PC-3 (cell line): Measurements from ENCODE around the gene DQX1. TPM values are rescaled to one million over a fixed set of nuclear protein-coding genes. Genes with fewer than 3 reads are reported as not detected.

Experiments used
- ATAC-seq: fragments of 200-7000 bp; cut with Tn5 transposase; 2 replicates; pipeline ENCODE4 v1.9.1; 2020; ENCODE audit warnings: mild to moderate bottlenecking, moderate library complexity
- BruUV-seq: library from RNA; stranded (reverse); fragments of 400-500 nt; replicated peaks from 2 replicates; lab custom pipeline; 2021; lab: Mats Ljungman, UMichigan
- CTCF ChIA-PET: fragments of 300-600 bp; sonication (Branson Sonifier 250); formaldehyde crosslinking; loops from one replicate; lab custom pipeline; 2022; ENCODE audit warnings: antibody characterized with exemption; lab: Charles Lee
- POLR2A ChIA-PET: fragments of 300-600 bp; sonication (Branson Sonifier 250); formaldehyde crosslinking; loops from one replicate; lab custom pipeline; 2022; ENCODE audit warnings: antibody characterized with exemption; ENCODE audit not compliant: unreplicated experiment; lab: Charles Lee
- DNase-seq: peaks from one replicate; pipeline ENCODE4 v3.0.0-alpha.2; 2015
- H2AFZ ChIP-seq: fragments of 300-600 bp; sonication (generic); 2 replicates; pipeline ENCODE4 v1.6.0; 2016; ENCODE audit warnings: antibody characterized with exemption, low read length
- H3F3A ChIP-seq: fragments of 300-600 bp; sonication (generic); one replicate; pipeline ENCODE4 v1.6.0; 2017; ENCODE audit warnings: antibody characterized with exemption, low read length, control low read depth, mild to moderate bottlenecking; ENCODE audit not compliant: unreplicated experiment
- H3K27ac ChIP-seq: fragments of 300-600 bp; sonication (generic); 2 replicates; pipeline ENCODE4 v1.5.1; 2016; ENCODE audit warnings: mild to moderate bottlenecking, low read length
- H3K27me3 ChIP-seq: fragments of 300-600 bp; sonication (generic); 2 replicates; pipeline ENCODE4 v1.6.1; 2016; ENCODE audit warnings: low read length, mixed read lengths
- H3K36me3 ChIP-seq: fragments of 300-600 bp; sonication (generic); 2 replicates; pipeline ENCODE4 v1.6.1; 2016; ENCODE audit warnings: low read depth, mixed run types, low read length, mixed read lengths
- H3K4me1 ChIP-seq: fragments of 300-600 bp; sonication (generic); 2 replicates; pipeline ENCODE4 v1.5.1; 2016; ENCODE audit warnings: low read length; ENCODE audit not compliant: insufficient read depth
- H3K4me2 ChIP-seq: fragments of 300-600 bp; sonication (generic); 2 replicates; pipeline ENCODE4 v1.6.0; 2016; ENCODE audit warnings: low read length
- H3K4me3 ChIP-seq: fragments of 300-600 bp; sonication (generic); 2 replicates; pipeline ENCODE4 v1.5.1; 2016; ENCODE audit warnings: mild to moderate bottlenecking, low read length, mixed read lengths
- H3K79me2 ChIP-seq: fragments of 300-600 bp; sonication (generic); 2 replicates; pipeline ENCODE4 v1.6.1; 2017; ENCODE audit warnings: low read length, mixed read lengths
- H3K9ac ChIP-seq: fragments of 300-600 bp; sonication (generic); 2 replicates; pipeline ENCODE4 v1.6.0; 2016; ENCODE audit warnings: mild to moderate bottlenecking, low read length
- H3K9me2 ChIP-seq: fragments of 300-600 bp; sonication (generic); replicated peaks from 2 replicates; pipeline ENCODE4 v1.6.1; 2016; ENCODE audit warnings: mixed run types, low read length, mixed read lengths
- H3K9me3 ChIP-seq: fragments of 300-600 bp; sonication (generic); 2 replicates; pipeline ENCODE4 v1.6.1; 2016; ENCODE audit warnings: low read length, mixed read lengths
- H4K20me1 ChIP-seq: fragments of 300-600 bp; sonication (generic); 2 replicates; pipeline ENCODE4 v1.6.1; 2016; ENCODE audit warnings: low read length, mixed read lengths
- EZH2 ChIP-seq: fragments of 300-600 bp; sonication (generic); IDR thresholded peaks from one replicate; pipeline ENCODE4 v1.6.1; 2017; ENCODE audit warnings: antibody characterized with exemption, mild to moderate bottlenecking, low read length; ENCODE audit not compliant: unreplicated experiment
- EZH2phosphoT487 ChIP-seq: fragments of 300-600 bp; sonication (generic); IDR thresholded peaks from 2 replicates; pipeline ENCODE4 v1.6.1; 2018; ENCODE audit warnings: mild to moderate bottlenecking, antibody characterized with exemption, low read length, borderline replicate concordance
- intact Hi-C: fragments of 100-400 bp; cut with micrococcal nuclease; formaldehyde crosslinking; loops from 2 replicates; pipeline ENCODE4 v1.9.0; 2023
- total RNA-seq: library from RNA; depleted of rRNA; stranded (reverse); fragments of >200 nt; gene quantifications from 2 replicates; pipeline ENCODE4 v1.2.3, GENCODE V29; 2014
- TF ChIP-seq, protein P1 (sequence below): fragments of 300-600 bp; sonication (generic); conservative IDR thresholded peaks from 2 replicates; pipeline ENCODE4 v1.5.1; 2017; ENCODE audit warnings: antibody characterized with exemption, low read depth, mild to moderate bottlenecking, low read length

The DQX1 gene
- total RNA-seq, 1 experiment from 2014 or later, result 0.07 TPM

DNA sequence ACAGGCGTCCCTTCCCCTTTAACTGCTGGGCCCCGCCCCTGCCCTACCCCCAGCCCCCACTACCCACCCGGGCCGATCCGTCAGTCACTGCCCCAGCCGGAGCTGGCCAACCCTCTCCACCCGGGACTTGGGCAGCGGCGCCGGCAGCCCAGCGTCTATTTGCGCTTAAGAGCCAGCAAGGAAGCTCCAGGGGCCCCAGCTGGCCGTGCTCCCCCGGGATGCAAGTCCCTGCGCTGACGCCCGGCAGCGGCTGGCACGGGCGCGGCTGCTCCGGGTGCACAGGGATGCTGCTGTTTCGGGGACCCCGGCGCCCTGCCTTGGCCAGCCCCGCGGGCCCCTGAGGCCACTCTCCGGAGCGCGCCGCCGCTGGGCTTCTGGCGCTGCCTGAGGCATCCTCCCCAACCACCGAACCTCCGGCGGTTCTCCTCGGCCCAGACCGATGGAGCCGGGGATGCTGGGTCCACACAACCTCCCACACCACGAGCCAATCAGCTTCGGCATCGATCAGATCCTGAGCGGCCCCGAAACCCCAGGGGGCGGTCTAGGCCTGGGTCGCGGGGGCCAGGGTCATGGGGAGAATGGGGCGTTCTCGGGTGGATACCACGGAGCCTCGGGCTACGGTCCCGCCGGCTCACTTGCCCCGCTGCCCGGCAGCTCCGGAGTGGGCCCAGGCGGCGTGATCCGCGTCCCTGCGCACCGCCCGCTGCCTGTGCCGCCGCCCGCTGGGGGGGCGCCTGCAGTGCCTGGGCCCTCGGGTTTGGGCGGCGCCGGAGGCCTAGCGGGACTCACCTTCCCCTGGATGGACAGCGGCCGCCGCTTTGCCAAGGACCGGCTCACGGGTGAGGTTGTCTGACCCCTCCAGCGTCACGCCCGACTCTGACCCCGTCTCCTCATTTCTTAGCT lies 11.4 kb downstream of the DQX1 start, which contains the start of gene TLX2:
TSS of gene TLX2 (plus strand) at position 83 of the 903 bp plus-strand sequence. CDS start at position 440, 357 bp downstream.
- H3K9me2 ChIP-seq, result no peaks in the 10 kb centered on the region
- H3K9ac ChIP-seq, result peak within 1 kb of the TSS; percentile 33; the same call in 1 of the 2 replicates
- H3K27me3 ChIP-seq, result no peaks in the 10 kb centered on the region
- peak within 1 kb of the TSS; percentile 69 for H3K4me3 ChIP-seq
- no peaks in the 10 kb centered on the region for H3K9me3 ChIP-seq
- 0 out of 2 replicates have a peak, but pooled peaks cover 3% of the 10 kb centered on the region for H3K4me1 ChIP-seq
- intact Hi-C loops, result no loop called here
- POLR2A ChIA-PET, result no interaction called here
- H2AFZ ChIP-seq, result peak within 1 kb of the TSS; percentile 91
- DNase-seq, result peak; percentile 33
- no peaks in the 10 kb centered on the region for H3F3A ChIP-seq
- H3K4me2 ChIP-seq, result peak within 1 kb of the TSS; percentile 82
- no TSS peak for BruUV-seq
- H3K79me2 ChIP-seq, result no peaks in the 10 kb centered on the region
- peak; percentile 63 for ATAC-seq
- TF ChIP-seq EZH2phosphoT487 (no peak), EZH2 (no peak)
- TF ChIP-seq, protein P1, sequence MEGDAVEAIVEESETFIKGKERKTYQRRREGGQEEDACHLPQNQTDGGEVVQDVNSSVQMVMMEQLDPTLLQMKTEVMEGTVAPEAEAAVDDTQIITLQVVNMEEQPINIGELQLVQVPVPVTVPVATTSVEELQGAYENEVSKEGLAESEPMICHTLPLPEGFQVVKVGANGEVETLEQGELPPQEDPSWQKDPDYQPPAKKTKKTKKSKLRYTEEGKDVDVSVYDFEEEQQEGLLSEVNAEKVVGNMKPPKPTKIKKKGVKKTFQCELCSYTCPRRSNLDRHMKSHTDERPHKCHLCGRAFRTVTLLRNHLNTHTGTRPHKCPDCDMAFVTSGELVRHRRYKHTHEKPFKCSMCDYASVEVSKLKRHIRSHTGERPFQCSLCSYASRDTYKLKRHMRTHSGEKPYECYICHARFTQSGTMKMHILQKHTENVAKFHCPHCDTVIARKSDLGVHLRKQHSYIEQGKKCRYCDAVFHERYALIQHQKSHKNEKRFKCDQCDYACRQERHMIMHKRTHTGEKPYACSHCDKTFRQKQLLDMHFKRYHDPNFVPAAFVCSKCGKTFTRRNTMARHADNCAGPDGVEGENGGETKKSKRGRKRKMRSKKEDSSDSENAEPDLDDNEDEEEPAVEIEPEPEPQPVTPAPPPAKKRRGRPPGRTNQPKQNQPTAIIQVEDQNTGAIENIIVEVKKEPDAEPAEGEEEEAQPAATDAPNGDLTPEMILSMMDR, result no peak
- H3K27ac ChIP-seq, result no peak within 1 kb of the TSS
- H4K20me1 ChIP-seq, result no peaks in the 10 kb centered on the region
- H3K36me3 ChIP-seq, result no peaks in the 10 kb centered on the region
- CTCF ChIA-PET, result interaction anchor here (0.5 to 0.8 kb wide), 2 partner anchors 31 to 40 kb away, joined by 7 read pairs; no protein-coding TSS in a partner anchor

DNA sequence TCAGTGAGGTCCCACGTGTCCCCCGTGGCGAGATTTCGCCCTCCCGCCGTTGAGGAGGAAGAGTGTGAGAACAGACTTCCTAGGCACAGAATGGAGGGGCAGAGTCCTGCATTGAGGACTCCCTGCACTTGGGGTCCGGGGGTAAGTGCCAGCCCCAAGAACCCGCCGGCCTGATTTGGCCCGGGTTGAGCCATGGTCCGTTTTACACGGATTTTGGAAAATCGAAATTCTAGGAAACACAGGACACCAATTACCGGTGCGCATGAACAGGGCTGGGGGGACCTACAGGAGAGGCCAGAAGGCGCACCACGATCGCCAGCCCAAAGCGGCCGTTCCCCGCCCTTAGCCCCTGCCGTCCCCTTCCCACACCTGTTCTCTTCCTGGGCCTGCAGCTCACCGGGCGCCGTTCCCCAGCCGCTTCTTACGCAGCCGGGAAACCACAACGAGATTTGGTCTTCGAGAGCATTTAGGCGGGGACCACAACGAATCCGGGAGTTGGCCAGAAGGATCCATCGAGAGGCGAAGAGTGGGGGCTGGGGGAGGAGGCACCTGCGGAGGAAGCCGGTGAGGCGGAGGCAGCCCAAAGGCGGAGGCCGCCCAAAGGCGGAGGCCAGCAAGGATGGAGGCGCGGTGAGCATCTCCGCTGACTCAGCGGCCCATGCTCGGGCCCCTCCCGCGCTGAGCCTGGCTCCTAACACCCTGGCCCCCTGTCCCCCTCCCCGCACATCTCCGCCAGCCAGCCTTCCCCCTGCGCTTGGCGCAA lies 12.2 kb downstream of the DQX1 start:
- no peaks in the 10 kb centered on the region for H4K20me1 ChIP-seq
- DNase-seq (peak; percentile 49), ATAC-seq (peak; percentile 59)
- 0 out of 2 replicates have a peak, but pooled peaks cover 3% of the 10 kb centered on the region for H3K4me1 ChIP-seq
- H3K4me3 ChIP-seq, result peak overlapping the region; percentile 69
- H3K9me3 ChIP-seq, result no peaks in the 10 kb centered on the region
- H3F3A ChIP-seq, result no peaks in the 10 kb centered on the region
- no peak overlapping the region for H3K27ac ChIP-seq
- CTCF ChIA-PET, result interaction anchor here (0.8 kb wide), 1 partner anchor 30 kb away, joined by 7 read pairs; no protein-coding TSS in a partner anchor
- H3K9me2 ChIP-seq, result no peaks in the 10 kb centered on the region
- H3K36me3 ChIP-seq, result no peaks in the 10 kb centered on the region
- BruUV-seq, result no TSS peak
- peak overlapping the region; percentile 91 for H2AFZ ChIP-seq
- no peaks in the 10 kb centered on the region for H3K27me3 ChIP-seq
- TF ChIP-seq EZH2, result no peak
- TF ChIP-seq EZH2phosphoT487, result no peak
- H3K9ac ChIP-seq, result peak overlapping the region; percentile 33; the same call in 1 of the 2 replicates
- H3K79me2 ChIP-seq, result no peaks in the 10 kb centered on the region
- intact Hi-C loops, result no loop called here
- H3K4me2 ChIP-seq, result peak overlapping the region; percentile 82
- POLR2A ChIA-PET, result no interaction called here
